ENCODE measurements around the gene DCTN5. TPM values are rescaled to one million over a fixed set of nuclear protein-coding genes. Genes with fewer than 3 reads are reported as not detected.

The DCTN5 gene
- 58.4 and 61.3 TPM in 2 replicates for polyA plus RNA-seq (2013)

DNA sequence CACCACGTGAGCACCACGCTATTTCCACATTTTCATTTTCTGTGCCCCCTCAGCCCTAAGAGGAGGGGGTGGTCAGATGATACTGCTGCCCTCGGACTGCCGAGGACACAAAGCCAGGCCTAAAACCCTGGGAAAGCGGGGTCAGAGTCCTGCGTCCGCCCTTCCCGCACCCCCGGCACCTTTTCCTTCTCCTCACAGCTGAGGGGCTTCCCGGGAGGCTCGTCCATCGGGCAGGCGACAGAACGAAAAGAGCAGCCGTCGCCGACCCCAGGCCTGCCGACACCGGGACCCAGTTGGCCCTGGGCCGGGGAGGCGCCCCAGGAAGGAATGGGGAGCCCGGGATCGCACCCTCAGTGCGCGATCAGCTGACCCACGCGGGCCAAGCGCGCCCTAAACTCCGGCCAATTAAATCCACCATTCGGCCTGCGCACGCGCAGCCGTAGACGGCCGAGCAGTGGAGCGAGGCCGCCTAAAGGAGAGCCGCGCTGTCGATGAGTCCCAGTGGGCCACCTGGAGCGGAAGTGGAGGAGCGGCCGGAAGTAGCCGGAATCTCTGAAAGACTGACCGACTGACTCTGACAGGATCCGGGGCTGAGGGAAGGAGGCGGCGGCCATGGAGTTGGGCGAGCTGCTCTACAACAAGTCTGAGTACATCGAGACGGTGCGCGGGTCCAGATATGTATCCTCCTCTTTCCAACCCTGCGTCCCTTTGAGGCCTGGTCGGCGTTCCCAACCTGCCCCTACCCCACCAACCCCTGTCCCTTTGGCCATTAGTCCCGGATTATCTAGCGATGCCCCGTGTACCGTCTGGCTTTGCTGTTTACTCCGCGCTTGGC, at the start of gene DCTN5, which contains the start of gene PALB2:
DCTN5 (plus strand) TSS at position 536 of the 835 bp plus-strand sequence; CDS start at position 613, 77 bp downstream.
PALB2 (minus strand) TSS at position 380 of the 835 bp plus-strand sequence; CDS start at position 227, 153 bp downstream.
- Histone ChIP-seq H3K79me2 (ENCODE audit: control insufficient read depth, insufficient read depth, low read length, poor library complexity) (peaks cover 10% of the 10 kb centered on the region), H2BK5ac (ENCODE audit: low read depth, low read length, poor library complexity) (peak within 1 kb of the TSS; percentile 79), H3K18ac (ENCODE audit: low read length) (peak within 1 kb of the TSS; percentile 91), H3K36me3 (ENCODE audit: control insufficient read depth in 1 of 2, insufficient read depth in 2 of 2, low read length in 2 of 2) (peaks cover 13 to 19% of the 10 kb centered on the region in 2 experiments), H3K27ac (ENCODE audit: low read depth, low read length) (peak within 1 kb of the TSS; percentile 49), H3K14ac (ENCODE audit: low read length) (peak within 1 kb of the TSS; percentile 98), H4K91ac (ENCODE audit: low read depth, low read length) (peak within 1 kb of the TSS; percentile 92), H3K4me2 (ENCODE audit: low read length) (peak within 1 kb of the TSS; percentile 75), H4K8ac (ENCODE audit: low read depth, low read length) (peak within 1 kb of the TSS; percentile 98), H2AK5ac (ENCODE audit: low read length) (peak within 1 kb of the TSS; percentile 69), H3K4ac (ENCODE audit: low read depth, low read length) (peak within 1 kb of the TSS; percentile 95), H2AFZ (ENCODE audit: insufficient read depth, low read length, poor library complexity) (peak within 1 kb of the TSS; percentile 86), H3K4me3 (ENCODE audit: low read depth, low read length) (peak within 1 kb of the TSS; percentile 92), H2BK120ac (ENCODE audit: insufficient read depth, low read length, poor library complexity) (peak within 1 kb of the TSS; percentile 79), H3K23ac (ENCODE audit: low read length) (no peak within 1 kb of the TSS), H3K9me3 (ENCODE audit: insufficient read depth, low read depth, low read length) (no peaks in the 10 kb centered on the region), H3K79me1 (ENCODE audit: low read length) (peaks cover 8% of the 10 kb centered on the region), H3K4me1 (ENCODE audit: control insufficient read depth in 1 of 2, insufficient read depth in 2 of 2, low read length in 2 of 2) (peaks cover 7 to 13% of the 10 kb centered on the region in 2 experiments), H4K12ac (ENCODE audit: low read depth, low read length) (peak within 1 kb of the TSS; percentile 91), H3K9ac (ENCODE audit: low read length) (peak within 1 kb of the TSS; percentile 86), H2BK12ac (ENCODE audit: low read length) (no peak within 1 kb of the TSS), H3K27me3 (ENCODE audit: insufficient read depth, low read length) (no peaks in the 10 kb centered on the region)
- DNase-seq, result peak; percentile 94 to 96
- WGBS (ENCODE audit: extremely low coverage, insufficient coverage, insufficient read length), result no CpG with 5 or more reads among the region's 64 CpGs

DNA sequence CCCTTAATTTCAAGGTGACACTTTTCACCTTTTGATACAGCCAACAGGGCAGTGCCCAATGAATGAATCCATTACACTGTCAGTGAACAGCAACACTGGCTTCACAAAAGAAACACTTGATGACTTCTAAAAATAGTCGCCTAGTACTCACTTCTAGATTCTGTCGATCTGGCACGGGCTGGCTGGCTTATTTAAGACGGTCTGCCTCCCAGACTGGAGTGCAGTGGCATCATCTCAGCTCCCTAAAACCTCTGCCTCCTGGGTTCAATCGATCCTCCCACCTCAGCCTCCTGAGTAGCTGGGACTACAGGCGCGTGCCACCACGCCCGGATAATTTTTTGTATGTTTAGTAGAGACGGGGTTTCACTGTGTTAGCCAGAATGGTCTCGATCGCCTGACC, 47.1 kb upstream of the DCTN5 start:
- Histone ChIP-seq H2BK12ac (ENCODE audit: low read length) (no peak overlapping the region), H3K4me2 (ENCODE audit: low read length) (no peak overlapping the region), H3K4me3 (ENCODE audit: low read depth, low read length) (no peak overlapping the region), H2AK5ac (ENCODE audit: low read length) (no peak overlapping the region), H2AFZ (ENCODE audit: insufficient read depth, low read length, poor library complexity) (no peak overlapping the region), H3K4me1 (ENCODE audit: control insufficient read depth in 1 of 2, insufficient read depth in 2 of 2, low read length in 2 of 2) (peaks cover 5 to 10% of the 10 kb centered on the region in 2 experiments), H3K18ac (ENCODE audit: low read length) (no peak overlapping the region), H4K91ac (ENCODE audit: low read depth, low read length) (no peak overlapping the region), H3K9me3 (ENCODE audit: insufficient read depth, low read depth, low read length) (no peaks in the 10 kb centered on the region), H3K4ac (ENCODE audit: low read depth, low read length) (peak overlapping the region; percentile 64), H2BK120ac (ENCODE audit: insufficient read depth, low read length, poor library complexity) (no peak overlapping the region), H3K23ac (ENCODE audit: low read length) (no peak overlapping the region), H3K79me1 (ENCODE audit: low read length) (peaks cover 4% of the 10 kb centered on the region), H2BK5ac (ENCODE audit: low read depth, low read length, poor library complexity) (no peak overlapping the region), H3K14ac (ENCODE audit: low read length) (no peak overlapping the region), H4K12ac (ENCODE audit: low read depth, low read length) (no peak overlapping the region), H3K9ac (ENCODE audit: low read length) (no peak overlapping the region), H3K79me2 (ENCODE audit: control insufficient read depth, insufficient read depth, low read length, poor library complexity) (peaks cover 12% of the 10 kb centered on the region), H3K27me3 (ENCODE audit: insufficient read depth, low read length) (no peaks in the 10 kb centered on the region), H3K36me3 (ENCODE audit: control insufficient read depth in 1 of 2, insufficient read depth in 2 of 2, low read length in 2 of 2) (peaks cover 19 to 34% of the 10 kb centered on the region in 2 experiments), H4K8ac (ENCODE audit: low read depth, low read length) (no peak overlapping the region), H3K27ac (ENCODE audit: low read depth, low read length) (no peak overlapping the region)
- no peak for DNase-seq
- no CpG with 5 or more reads among the region's 12 CpGs for WGBS (ENCODE audit: extremely low coverage, insufficient coverage, insufficient read length)

GRCh38 chr16:23595246-23595950, 45.9 kb upstream of the DCTN5 start:
- peak in 1 of 2 donors; percentile 8 for DNase-seq
- Histone ChIP-seq H3K23ac (ENCODE audit: low read length) (no peak overlapping the region), H3K4me2 (ENCODE audit: low read length) (peak overlapping the region; percentile 92), H3K4me1 (ENCODE audit: control insufficient read depth in 1 of 2, insufficient read depth in 2 of 2, low read length in 2 of 2) (peaks cover 5 to 10% of the 10 kb centered on the region in 2 experiments), H3K18ac (ENCODE audit: low read length) (no peak overlapping the region), H3K79me1 (ENCODE audit: low read length) (peaks cover 4% of the 10 kb centered on the region), H2BK120ac (ENCODE audit: insufficient read depth, low read length, poor library complexity) (no peak overlapping the region), H3K36me3 (ENCODE audit: control insufficient read depth in 1 of 2, insufficient read depth in 2 of 2, low read length in 2 of 2) (peaks cover 12 to 26% of the 10 kb centered on the region in 2 experiments), H3K27ac (ENCODE audit: low read depth, low read length) (no peak overlapping the region), H3K14ac (ENCODE audit: low read length) (peak overlapping the region; percentile 78), H3K27me3 (ENCODE audit: insufficient read depth, low read length) (no peaks in the 10 kb centered on the region), H4K8ac (ENCODE audit: low read depth, low read length) (peak overlapping the region; percentile 98), H2AFZ (ENCODE audit: insufficient read depth, low read length, poor library complexity) (peak overlapping the region; percentile 58), H2AK5ac (ENCODE audit: low read length) (peak overlapping the region; percentile 49), H3K79me2 (ENCODE audit: control insufficient read depth, insufficient read depth, low read length, poor library complexity) (peaks cover 12% of the 10 kb centered on the region), H3K4ac (ENCODE audit: low read depth, low read length) (peak overlapping the region; percentile 84), H3K9me3 (ENCODE audit: insufficient read depth, low read depth, low read length) (no peaks in the 10 kb centered on the region), H2BK12ac (ENCODE audit: low read length) (no peak overlapping the region), H3K4me3 (ENCODE audit: low read depth, low read length) (peak overlapping the region; percentile 88), H2BK5ac (ENCODE audit: low read depth, low read length, poor library complexity) (no peak overlapping the region), H4K91ac (ENCODE audit: low read depth, low read length) (peak overlapping the region; percentile 72), H4K12ac (ENCODE audit: low read depth, low read length) (peak overlapping the region; percentile 57), H3K9ac (ENCODE audit: low read length) (peak overlapping the region; percentile 96)
- no CpG with 5 or more reads among the region's 34 CpGs for WGBS (ENCODE audit: extremely low coverage, insufficient coverage, insufficient read length)

GRCh38 chr16:23595951-23596720, 45.1 kb upstream of the DCTN5 start, which contains the start of gene NDUFAB1:
Gene NDUFAB1, minus strand, starts transcription at chr16:23596316. Its CDS starts 26 bp downstream, at chr16:23596290.
- no CpG with 5 or more reads among the region's 67 CpGs for whole genome bisulfite sequencing (ENCODE audit: extremely low coverage, insufficient coverage, insufficient read length)

More at GRCh38 chr16:23595951-23596720, 45.1 kb upstream of the DCTN5 start, which contains the start of gene NDUFAB1:
- Histone ChIP-seq H3K23ac (ENCODE audit: low read length) (no peak within 1 kb of the TSS), H3K4me2 (ENCODE audit: low read length) (peak within 1 kb of the TSS; percentile 92), H2AK5ac (ENCODE audit: low read length) (peak within 1 kb of the TSS; percentile 49), H4K12ac (ENCODE audit: low read depth, low read length) (peak within 1 kb of the TSS; percentile 57), H2BK12ac (ENCODE audit: low read length) (peak within 1 kb of the TSS; percentile 18), H3K27me3 (ENCODE audit: insufficient read depth, low read length) (no peaks in the 10 kb centered on the region), H3K36me3 (ENCODE audit: control insufficient read depth in 1 of 2, insufficient read depth in 2 of 2, low read length in 2 of 2) (peaks cover 8 to 21% of the 10 kb centered on the region in 2 experiments), H3K4me3 (ENCODE audit: low read depth, low read length) (peak within 1 kb of the TSS; percentile 88), H3K9ac (ENCODE audit: low read length) (peak within 1 kb of the TSS; percentile 96), H3K27ac (ENCODE audit: low read depth, low read length) (no peak within 1 kb of the TSS), H2AFZ (ENCODE audit: insufficient read depth, low read length, poor library complexity) (peak within 1 kb of the TSS; percentile 77), H3K4ac (ENCODE audit: low read depth, low read length) (peak within 1 kb of the TSS; percentile 84), H2BK120ac (ENCODE audit: insufficient read depth, low read length, poor library complexity) (peak within 1 kb of the TSS; percentile 44), H3K4me1 (ENCODE audit: control insufficient read depth in 1 of 2, insufficient read depth in 2 of 2, low read length in 2 of 2) (peaks cover 5 to 10% of the 10 kb centered on the region in 2 experiments), H3K79me1 (ENCODE audit: low read length) (peaks cover 4% of the 10 kb centered on the region), H4K8ac (ENCODE audit: low read depth, low read length) (peak within 1 kb of the TSS; percentile 98), H4K91ac (ENCODE audit: low read depth, low read length) (peak within 1 kb of the TSS; percentile 75), H3K14ac (ENCODE audit: low read length) (peak within 1 kb of the TSS; percentile 78), H3K18ac (ENCODE audit: low read length) (peak within 1 kb of the TSS; percentile 89), H2BK5ac (ENCODE audit: low read depth, low read length, poor library complexity) (peak within 1 kb of the TSS; percentile 60), H3K79me2 (ENCODE audit: control insufficient read depth, insufficient read depth, low read length, poor library complexity) (peaks cover 12% of the 10 kb centered on the region), H3K9me3 (ENCODE audit: insufficient read depth, low read depth, low read length) (no peaks in the 10 kb centered on the region)
- DNase-seq, result peak; percentile 92 to 97
